SH-SY5Y (cell line): Measurements from ENCODE around the gene PCA3.

ENCODE experiments used
- GATA2 ChIP-seq: IDR thresholded peaks from 2 replicates; pipeline ENCODE4 v1.6.1; 2011; ENCODE audit warnings: mild to moderate bottlenecking, low read depth, low read length
- GATA3 ChIP-seq: IDR thresholded peaks from 2 replicates; pipeline ENCODE4 v1.6.1; 2011; ENCODE audit warnings: low read depth, mild to moderate bottlenecking, low read length, moderate library complexity

PCA3 gene

DNA sequence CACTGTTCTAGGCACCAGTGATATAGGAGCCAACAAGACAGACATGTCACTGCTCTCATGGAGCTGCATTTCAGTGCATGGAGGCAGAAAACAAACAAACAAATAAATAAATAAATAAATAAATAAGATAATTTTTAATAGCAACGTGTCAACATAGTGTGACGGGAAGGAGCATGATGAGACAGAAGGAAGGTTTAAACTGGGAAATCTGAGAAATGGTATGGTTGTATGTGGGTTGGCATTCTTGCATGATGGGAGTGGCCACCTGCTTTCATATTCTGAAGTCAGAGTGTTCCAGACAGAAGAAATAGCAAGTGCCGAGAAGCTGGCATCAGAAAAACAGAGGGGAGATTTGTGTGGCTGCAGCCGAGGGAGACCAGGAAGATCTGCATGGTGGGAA lies at the start of gene PCA3:
Gene PCA3, plus strand, starts transcription at position 301 of the 400 bp plus-strand sequence.
- TF ChIP-seq GATA2 = no peak
- TF ChIP-seq GATA3 = no peak

DNA sequence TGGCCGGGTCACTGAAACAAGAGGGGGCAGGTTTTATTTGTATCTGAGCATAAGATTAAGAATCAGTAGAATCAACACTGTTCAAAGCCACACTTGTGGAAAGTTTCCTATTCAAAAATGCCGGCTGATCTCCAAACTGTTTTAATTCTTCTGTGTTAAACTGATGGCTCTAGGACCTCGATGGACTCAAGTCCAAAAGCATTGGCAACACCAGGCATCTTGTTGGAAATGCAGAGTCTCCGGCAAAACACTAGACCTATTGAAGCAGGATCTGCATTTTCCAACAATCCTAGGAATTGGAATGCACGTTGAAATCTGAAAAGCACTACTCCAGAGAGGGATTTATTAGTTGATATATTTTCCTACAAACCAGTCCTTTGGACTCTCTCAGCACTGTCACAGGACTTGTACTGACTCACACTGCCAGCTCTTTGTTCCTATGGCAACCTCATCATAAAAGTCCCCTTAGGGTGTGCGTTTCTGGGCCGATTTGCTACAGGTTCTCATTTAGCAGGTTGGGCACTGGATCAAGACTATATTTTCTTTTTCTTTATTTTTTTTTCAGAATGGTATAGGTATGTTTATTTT lies 48.1 kb upstream of the PCA3 start:
- TF ChIP-seq GATA2 (no peak), GATA3 (no peak)

DNA sequence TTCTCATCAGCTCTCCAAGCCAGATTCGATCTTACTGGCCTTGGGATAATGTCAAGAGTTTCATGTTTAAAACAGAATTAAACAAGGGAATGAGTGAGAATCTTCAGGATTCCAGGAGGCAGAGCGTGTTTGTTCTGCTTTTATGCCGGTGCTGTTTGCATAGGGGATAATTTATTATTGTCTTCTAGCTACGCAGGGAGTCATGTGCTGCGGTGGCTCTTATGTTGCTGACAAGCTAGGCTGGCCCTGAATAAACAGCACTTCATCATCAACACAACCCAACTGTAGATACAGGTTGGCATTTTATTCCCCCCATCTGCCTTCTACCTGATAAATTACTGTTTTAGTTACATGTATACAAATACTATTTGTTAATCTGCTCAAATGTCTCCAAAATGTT lies 47.1 kb upstream of the PCA3 start:
- no peak for TF ChIP-seq GATA3
- TF ChIP-seq GATA2 = no peak

DNA sequence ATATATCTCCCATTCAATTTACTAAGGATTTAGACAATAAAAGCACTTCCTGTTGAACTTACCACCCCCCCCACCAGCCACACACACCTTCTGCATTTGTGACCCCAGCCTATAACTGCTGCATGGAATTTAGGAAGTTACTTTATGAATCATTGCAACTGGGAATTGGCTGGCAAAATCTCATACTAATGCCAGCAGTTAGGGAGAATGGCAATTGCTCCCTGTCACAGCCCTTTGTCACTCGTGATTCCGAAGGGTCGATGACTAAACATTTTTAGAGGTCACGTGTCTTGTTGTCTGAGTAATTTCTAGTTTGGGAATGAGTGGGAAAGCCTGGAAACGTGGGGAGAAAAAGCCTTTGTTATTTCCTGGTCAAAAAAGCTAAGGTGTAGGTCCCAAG lies 46.6 kb upstream of the PCA3 start:
- TF ChIP-seq GATA3 (no peak), GATA2 (no peak)

DNA sequence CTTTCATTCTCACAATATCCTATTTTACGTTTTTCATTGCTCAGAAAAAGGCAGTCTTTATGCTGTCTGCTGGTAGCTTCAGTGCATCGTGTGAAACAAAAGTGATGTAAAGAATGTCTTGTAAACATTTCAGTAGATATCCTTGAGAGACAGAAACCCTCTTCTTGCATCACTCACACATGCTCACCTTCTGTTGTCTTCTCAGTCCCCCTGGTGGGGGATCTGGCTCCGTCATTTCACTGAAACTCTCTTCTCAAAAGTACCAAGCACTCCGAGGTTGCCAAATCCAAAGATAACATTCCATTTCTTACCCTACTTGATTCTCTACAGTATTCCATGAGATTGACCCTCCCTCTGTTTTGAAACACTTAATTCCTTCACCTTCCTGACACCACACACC lies 46.1 kb upstream of the PCA3 start:
- no peak for TF ChIP-seq GATA2
- no peak for TF ChIP-seq GATA3

DNA sequence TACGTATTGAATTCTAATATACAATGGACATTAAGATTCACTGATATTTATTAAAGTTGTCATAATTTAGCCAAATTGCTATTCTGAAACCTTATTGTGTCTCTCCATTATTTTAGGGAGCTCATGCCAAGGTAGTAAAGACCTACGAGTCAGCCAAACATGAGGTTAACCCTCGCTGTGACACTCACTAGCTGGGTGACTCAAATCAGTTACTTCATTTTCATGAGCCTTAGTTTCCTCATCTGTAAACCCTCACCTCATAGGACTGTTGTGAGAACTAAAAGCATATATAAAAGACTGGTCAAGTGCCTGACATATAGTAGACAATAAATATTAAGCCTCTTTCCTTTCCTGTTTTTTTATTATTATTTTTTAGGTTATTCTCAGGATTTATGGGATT lies 44.0 kb upstream of the PCA3 start:
- TF ChIP-seq GATA3 (no peak), GATA2 (no peak)

DNA sequence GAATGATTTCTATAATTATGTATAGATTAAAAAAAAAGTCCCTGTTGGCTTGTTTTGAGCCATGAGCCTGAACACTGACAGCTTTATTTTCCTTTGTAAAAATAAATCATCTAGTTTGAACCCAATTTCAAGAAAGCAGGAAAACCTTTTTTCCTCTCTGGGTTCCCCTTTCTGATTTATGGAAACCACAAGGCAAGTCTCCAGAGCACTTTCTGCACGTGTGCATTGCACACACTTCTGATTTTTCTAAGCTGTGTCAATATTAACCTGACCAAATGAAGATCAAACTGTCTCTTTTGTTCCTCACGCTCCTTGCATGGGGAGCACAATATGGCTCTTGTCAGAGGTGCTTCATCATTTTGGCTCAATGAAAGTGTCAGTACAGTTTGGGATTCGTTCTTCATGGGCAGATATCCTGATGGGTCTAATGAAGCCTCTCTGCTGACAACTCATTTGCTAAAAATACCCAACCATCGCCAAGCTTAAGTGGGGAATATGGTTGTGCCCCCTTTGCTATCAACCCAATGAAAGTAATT lies 39.2 kb upstream of the PCA3 start:
- no peak for TF ChIP-seq GATA2
- no peak for TF ChIP-seq GATA3

DNA sequence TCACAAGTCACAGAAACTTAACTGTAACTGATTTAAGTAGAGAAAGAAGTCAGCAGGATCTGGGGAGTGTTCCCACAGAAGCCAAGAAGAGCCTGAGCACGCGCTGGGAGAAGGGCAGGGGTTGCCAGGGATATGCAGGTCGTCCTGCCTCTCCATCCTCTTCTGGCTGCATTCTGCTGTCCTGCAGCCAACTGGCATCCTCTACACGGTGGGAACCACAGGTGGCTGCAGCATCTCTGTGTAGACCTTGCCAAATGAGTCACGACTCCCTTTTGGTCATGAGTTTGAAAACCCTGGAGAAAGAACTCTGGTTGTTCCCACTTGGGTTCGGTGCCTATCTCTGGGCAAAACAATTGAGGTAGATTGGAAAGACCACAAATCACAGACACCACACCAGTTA lies 38.4 kb upstream of the PCA3 start:
- TF ChIP-seq GATA3 = no peak
- TF ChIP-seq GATA2 = no peak

DNA sequence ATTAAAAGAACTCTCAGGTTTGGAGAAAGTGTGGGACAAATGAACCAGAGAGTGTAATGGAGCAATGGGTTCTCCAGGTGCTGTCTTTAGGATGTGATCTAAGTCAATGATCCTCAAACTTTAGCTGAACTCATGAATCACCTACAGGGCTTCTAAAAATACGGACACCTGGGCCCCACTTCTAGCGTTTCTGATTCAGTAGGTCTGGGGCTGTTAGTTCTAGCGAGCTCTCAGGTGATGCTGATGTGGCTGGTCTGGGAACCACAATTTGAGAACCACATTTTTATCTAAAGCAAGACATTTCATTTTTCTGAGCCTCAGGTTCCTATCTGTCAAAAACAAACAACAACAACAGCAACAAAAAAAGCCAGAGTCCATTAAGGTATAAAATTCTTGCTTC lies 35.1 kb upstream of the PCA3 start:
- TF ChIP-seq GATA2 = no peak
- no peak for TF ChIP-seq GATA3

DNA sequence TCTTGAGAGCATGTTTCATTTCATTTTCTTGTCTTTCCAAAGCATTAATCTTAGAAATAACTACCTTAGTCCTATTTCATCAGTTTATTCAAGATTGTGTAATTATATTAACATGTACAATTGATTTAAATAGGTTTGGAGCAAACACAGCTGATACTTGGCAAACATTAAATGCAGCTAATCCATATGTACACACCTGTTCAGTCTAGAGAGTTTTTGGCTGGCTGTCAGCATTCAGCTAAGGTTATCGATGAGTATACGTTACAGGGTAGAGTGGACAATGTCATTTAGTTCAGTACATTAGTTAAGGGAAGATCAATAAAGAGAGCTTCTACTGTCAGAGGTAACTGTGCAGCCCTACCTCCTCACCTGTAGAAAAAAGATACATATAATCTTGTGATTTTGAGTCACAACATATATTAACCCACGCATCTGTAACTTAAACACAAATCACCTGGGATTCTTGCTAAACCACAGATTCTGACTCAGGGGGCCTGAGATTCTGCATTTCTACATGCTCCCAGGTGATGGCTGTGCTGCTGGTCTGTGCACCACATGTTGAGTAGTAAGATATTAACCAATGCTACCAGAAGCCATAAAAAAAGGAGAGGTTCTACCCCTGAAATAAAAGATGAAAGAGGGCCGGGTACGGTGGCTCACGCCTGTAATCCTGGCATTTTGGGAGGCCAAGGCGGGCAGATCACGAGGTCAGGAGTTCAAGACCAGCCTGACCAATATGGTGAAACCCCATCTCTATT lies 34.1 kb upstream of the PCA3 start:
- TF ChIP-seq GATA3 (no peak), GATA2 (no peak)

DNA sequence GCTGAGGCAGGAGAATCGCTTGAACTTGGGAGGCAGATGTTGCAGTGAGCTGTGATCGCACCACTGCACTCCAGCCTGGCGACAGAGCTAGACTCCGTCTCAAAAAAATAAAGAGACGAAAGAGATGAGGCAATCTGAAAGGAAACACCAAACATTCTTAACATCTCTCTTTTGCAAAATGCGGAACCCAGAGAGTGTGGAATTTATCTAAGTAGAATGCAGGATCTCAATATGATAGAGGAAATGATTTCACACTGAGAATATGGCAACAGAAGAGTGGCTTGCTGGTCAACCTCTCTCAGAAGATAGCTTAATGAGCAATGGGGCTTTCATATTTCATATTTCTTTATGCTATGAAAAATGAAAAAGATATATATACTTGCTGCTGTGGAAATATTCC lies 33.4 kb upstream of the PCA3 start:
- no peak for TF ChIP-seq GATA2
- no peak for TF ChIP-seq GATA3

DNA sequence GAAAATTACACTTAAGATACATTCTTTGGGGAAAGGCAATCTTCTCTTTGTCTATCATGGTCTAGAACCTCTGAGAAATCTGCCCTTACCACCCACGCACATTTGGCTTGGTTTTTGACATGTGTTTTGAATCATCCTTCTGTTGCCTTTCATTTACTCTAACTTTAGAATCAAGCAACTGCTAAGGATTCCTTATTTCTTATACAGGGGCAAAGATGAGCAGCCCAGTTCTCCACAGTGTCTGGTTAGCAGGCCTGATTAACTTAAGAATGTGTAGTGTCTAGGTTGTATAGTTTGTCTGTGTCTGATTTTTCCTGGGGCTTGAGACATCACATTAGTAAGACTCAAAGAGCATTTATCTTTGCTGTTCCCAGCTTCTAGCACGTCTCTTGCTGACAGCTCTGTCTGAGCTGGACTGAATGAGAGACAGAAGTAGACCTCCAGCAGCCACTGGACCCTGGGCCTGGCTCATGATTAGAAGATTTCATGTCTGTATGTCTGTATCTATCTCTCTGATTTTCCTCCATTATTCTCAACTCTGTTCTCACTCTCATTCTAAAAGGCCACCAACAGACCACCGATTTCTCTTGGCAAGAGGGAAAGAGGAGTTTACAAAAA lies 31.8 kb upstream of the PCA3 start:
- TF ChIP-seq GATA3 = no peak
- no peak for TF ChIP-seq GATA2

DNA sequence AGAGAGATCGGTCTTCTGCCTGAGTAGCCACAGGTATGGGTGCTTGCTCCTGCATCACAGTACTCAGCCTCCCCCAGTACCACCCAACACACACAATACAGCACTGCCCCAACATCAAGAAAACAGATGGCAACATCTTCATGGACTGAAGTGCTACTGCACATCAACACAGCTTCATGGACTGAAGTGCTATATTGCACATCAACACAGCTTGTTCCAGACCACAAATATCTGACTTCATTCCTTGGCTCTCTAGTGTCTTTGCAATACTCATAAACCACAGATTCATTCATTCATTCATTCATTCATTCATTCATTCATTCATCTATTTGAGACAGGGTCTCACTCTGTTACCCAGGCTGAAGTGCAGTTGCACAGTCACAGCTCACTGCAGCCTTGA lies 31.1 kb upstream of the PCA3 start:
- no peak for TF ChIP-seq GATA2
- no peak for TF ChIP-seq GATA3

DNA sequence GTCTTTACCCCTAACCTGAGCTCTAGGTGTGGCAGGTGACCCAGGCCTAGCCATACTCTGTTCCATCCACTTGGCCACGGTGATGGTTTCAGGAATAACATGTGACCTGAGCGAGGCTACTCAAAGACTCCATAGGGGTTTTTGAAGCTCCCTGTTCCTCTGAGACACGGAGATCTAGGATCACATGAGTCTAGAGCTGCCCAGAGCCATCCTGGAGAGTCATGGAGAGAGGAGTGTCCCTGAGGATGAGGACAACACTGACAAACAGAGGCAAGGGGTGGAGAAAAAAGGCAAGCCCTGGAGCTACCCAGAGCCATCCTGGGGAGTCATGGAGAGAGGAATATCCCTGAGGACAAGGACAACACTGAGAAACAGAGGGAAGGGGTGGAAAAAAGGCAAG lies 29.5 kb upstream of the PCA3 start:
- no peak for TF ChIP-seq GATA2
- no peak for TF ChIP-seq GATA3
